H9 (cell line): ENCODE data around the gene SYK. TPM values are rescaled to one million over a fixed set of nuclear protein-coding genes. Genes with fewer than 3 reads are reported as not detected.

ENCODE experiments used
- DNase-seq: peaks from one replicate; pipeline ENCODE4 v3.0.0-alpha.2; 2017
- H2AFZ ChIP-seq: one replicate; pipeline ENCODE4 v1.6.1; 2013; ENCODE audit warnings: mild to moderate bottlenecking, low read length, control low read depth, moderate library complexity
- H2AK5ac ChIP-seq: 2 replicates; pipeline ENCODE4 v1.6.1; 2013; ENCODE audit warnings: low read length, control low read depth, mixed read lengths; ENCODE audit not compliant: insufficient read length
- H2BK120ac ChIP-seq: one replicate; pipeline ENCODE4 v1.6.1; 2013; ENCODE audit warnings: low read depth, mild to moderate bottlenecking, low read length, control low read depth, inconsistent platforms; ENCODE audit not compliant: poor library complexity, severe bottlenecking
- H2BK12ac ChIP-seq: 2 replicates; pipeline ENCODE4 v1.6.1; 2013; ENCODE audit warnings: low read length, control low read depth, mixed read lengths, low read depth; ENCODE audit not compliant: insufficient read length
- H2BK15ac ChIP-seq: 2 replicates; pipeline ENCODE4 v1.6.1; 2013; ENCODE audit warnings: low read depth, low read length, control low read depth
- H2BK20ac ChIP-seq: one replicate; pipeline ENCODE4 v1.6.1; 2013; ENCODE audit warnings: low read depth, mild to moderate bottlenecking, low read length, control low read depth, inconsistent platforms; ENCODE audit not compliant: poor library complexity, severe bottlenecking
- H2BK5ac ChIP-seq: 2 replicates; pipeline ENCODE4 v1.6.1; 2013; ENCODE audit warnings: low read length, control low read depth, mixed read lengths; ENCODE audit not compliant: insufficient read length
- H3K14ac ChIP-seq: 2 replicates; pipeline ENCODE4 v1.6.1; 2013; ENCODE audit warnings: low read length, control low read depth; ENCODE audit not compliant: insufficient read depth
- H3K18ac ChIP-seq: 2 replicates; pipeline ENCODE4 v1.6.1; 2013; ENCODE audit warnings: low read depth, mild to moderate bottlenecking, mixed read lengths, low read length, control low read depth; ENCODE audit not compliant: insufficient read length
- H3K23ac ChIP-seq: 2 replicates; pipeline ENCODE4 v1.6.1; 2013; ENCODE audit warnings: low read length, control low read depth, mixed read lengths, low read depth; ENCODE audit not compliant: insufficient read length
- H3K23me2 ChIP-seq: 2 replicates; pipeline ENCODE4 v1.6.1; 2013; ENCODE audit warnings: low read depth, mild to moderate bottlenecking, mixed read lengths, low read length, control low read depth; ENCODE audit not compliant: insufficient read length, poor library complexity, severe bottlenecking
- H3K27ac ChIP-seq: 2 replicates; pipeline ENCODE4 v1.5.1; 2013; ENCODE audit warnings: low read length, control low read depth, mixed read lengths, low read depth; ENCODE audit not compliant: insufficient read length
- H3K27me3 ChIP-seq: 2 replicates; pipeline ENCODE4 v1.6.1; 2013; ENCODE audit warnings: low read length, control low read depth, inconsistent platforms; ENCODE audit not compliant: insufficient read depth
- H3K4ac ChIP-seq: 2 replicates; pipeline ENCODE4 v1.6.1; 2013; ENCODE audit warnings: low read depth, mild to moderate bottlenecking, control low read depth, inconsistent platforms, low read length, moderate library complexity
- H3K4me1 ChIP-seq: 2 replicates; pipeline ENCODE4 v1.6.1; 2013; ENCODE audit warnings: low read length, control low read depth, inconsistent platforms; ENCODE audit not compliant: insufficient read depth
- H3K4me2 ChIP-seq: 2 replicates; pipeline ENCODE4 v1.6.1; 2013; ENCODE audit warnings: low read length, control low read depth, mixed read lengths; ENCODE audit not compliant: insufficient read length, insufficient read depth
- H3K56ac ChIP-seq: 2 replicates; pipeline ENCODE4 v1.6.1; 2013; ENCODE audit warnings: low read depth, mild to moderate bottlenecking, mixed read lengths, low read length, control low read depth; ENCODE audit not compliant: insufficient read length
- H3K79me1 ChIP-seq: 2 replicates; pipeline ENCODE4 v1.6.1; 2013; ENCODE audit warnings: low read depth, mild to moderate bottlenecking, moderate library complexity, low read length, control low read depth, inconsistent platforms; ENCODE audit not compliant: insufficient read depth, poor library complexity, severe bottlenecking
- H3K79me2 ChIP-seq: 2 replicates; pipeline ENCODE4 v1.6.1; 2013; ENCODE audit warnings: low read length, control low read depth, inconsistent platforms; ENCODE audit not compliant: insufficient read depth
- H3K9ac ChIP-seq: 2 replicates; pipeline ENCODE4 v1.6.1; 2013; ENCODE audit warnings: low read length, control low read depth, mixed read lengths; ENCODE audit not compliant: insufficient read length; ENCODE audit errors: extremely low read depth
- H3K9me3 ChIP-seq: one replicate; pipeline ENCODE4 v1.6.1; 2013; ENCODE audit warnings: low read depth, low read length, inconsistent platforms; ENCODE audit not compliant: control insufficient read depth
- H3T11ph ChIP-seq: one replicate; pipeline ENCODE4 v1.6.1; 2013; ENCODE audit warnings: mild to moderate bottlenecking, low read length, control low read depth, inconsistent platforms
- H4K20me1 ChIP-seq: one replicate; pipeline ENCODE4 v1.6.1; 2013; ENCODE audit not compliant: control insufficient read depth, insufficient read length, insufficient read depth
- H4K5ac ChIP-seq: 2 replicates; pipeline ENCODE4 v1.6.1; 2013; ENCODE audit warnings: low read depth, mild to moderate bottlenecking, mixed read lengths, low read length, control low read depth; ENCODE audit not compliant: insufficient read length
- H4K8ac ChIP-seq: replicated peaks from 2 replicates; pipeline ENCODE4 v1.6.1; 2013; ENCODE audit warnings: low read length, control low read depth, mixed read lengths, low read depth; ENCODE audit not compliant: insufficient read length
- H4K91ac ChIP-seq: 2 replicates; pipeline ENCODE4 v1.6.1; 2013; ENCODE audit warnings: low read depth, mild to moderate bottlenecking, moderate library complexity, mixed read lengths, low read length, control low read depth; ENCODE audit not compliant: insufficient read length
- H3K27ac Mint-ChIP-seq, 3 experiments: 2 replicates in 2 of 3; 3 replicates in 1 of 3; pipeline ENCODE4 v1.8.0; 2020 to 2021; ENCODE audit warnings: mixed read lengths in 3 of 3, mild to moderate bottlenecking in 1 of 3, moderate library complexity in 1 of 3
- H3K27me3 Mint-ChIP-seq: 2 replicates; pipeline ENCODE4 v1.8.0; 2021; ENCODE audit warnings: low read depth, mild to moderate bottlenecking, moderate library complexity, mixed read lengths
- H3K36me3 Mint-ChIP-seq, 3 experiments: 2 replicates in 2 of 3; 3 replicates in 1 of 3; pipeline ENCODE4 v1.8.0; 2020 to 2021; ENCODE audit warnings: low read depth in 3 of 3, mixed read lengths in 3 of 3; ENCODE audit not compliant: insufficient read depth in 1 of 3
- H3K4me1 Mint-ChIP-seq, 2 experiments: 2 replicates each; pipeline ENCODE4 v1.8.0; 2020; ENCODE audit warnings: mixed read lengths in 2 of 2
- H3K4me3 Mint-ChIP-seq, 2 experiments: 2 replicates in 1 of 2; 3 replicates in 1 of 2; pipeline ENCODE4 v1.8.0; 2020 to 2021; ENCODE audit warnings: mild to moderate bottlenecking in 2 of 2, mixed read lengths in 2 of 2, moderate library complexity in 1 of 2
- H3K9me3 Mint-ChIP-seq, 2 experiments: 2 replicates in 1 of 2; 3 replicates in 1 of 2; pipeline ENCODE4 v1.8.0; 2020; ENCODE audit warnings: mild to moderate bottlenecking in 2 of 2, mixed read lengths in 2 of 2, moderate library complexity in 1 of 2
- WGBS: extraction: QIAGEN DNeasy Blood & Tissue Kit; methylation state at CpG from one replicate; pipeline ENCODE4 v1.1.7; 2013; ENCODE audit warnings: missing lambda C conversion rate, low lambda C conversion rate, mixed read lengths; ENCODE audit not compliant: insufficient read length; ENCODE audit errors: extremely low coverage; 5-methylcytosine and 5-hydroxymethylcytosine counted together
- total RNA-seq: library from RNA; stranded (reverse); gene quantifications from 2 replicates; pipeline ENCODE4 v1.2.1, GENCODE V29; 2021
- TF ChIP-seq, protein P1 (sequence below): fragments of 200-600 bp; sonication (generic); conservative IDR thresholded peaks from 3 replicates; pipeline ENCODE4 v1.8.0; 2021; ENCODE audit warnings: antibody characterized with exemption, mild to moderate bottlenecking

Gene SYK
- total RNA-seq, 1 experiment from 2014 or later: 7.9 TPM

DNA sequence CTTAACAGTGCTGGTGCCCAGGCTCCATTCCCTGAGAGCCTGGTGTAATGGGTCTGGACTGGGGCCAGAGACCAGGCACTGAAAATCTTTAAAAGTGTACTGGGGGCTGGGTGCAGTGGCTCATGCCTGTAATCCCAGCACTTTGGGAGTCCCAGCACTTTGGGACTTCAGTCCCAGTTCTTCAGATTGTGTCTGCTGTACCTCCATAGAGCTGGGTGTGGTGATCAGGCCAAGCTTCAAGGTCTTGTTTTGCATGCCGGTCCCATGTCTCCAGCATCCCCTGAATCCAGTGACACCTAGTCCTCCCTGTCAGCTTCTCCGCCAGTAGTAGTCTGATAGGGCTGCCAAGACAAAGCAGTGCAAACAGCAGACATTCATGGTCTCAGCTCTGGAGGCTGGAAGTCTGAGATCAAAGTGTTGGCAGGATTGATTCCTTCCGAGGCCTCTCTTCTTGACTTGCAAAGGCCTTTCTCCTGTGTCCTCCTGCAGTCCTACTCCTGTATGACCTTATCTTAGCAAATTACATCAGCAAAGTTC is 108.2 kb downstream of the SYK start:
- no peak overlapping the region for H3T11ph ChIP-seq
- H2BK120ac ChIP-seq: no peak overlapping the region
- H2AFZ ChIP-seq: no peak overlapping the region
- TF ChIP-seq, protein P1, sequence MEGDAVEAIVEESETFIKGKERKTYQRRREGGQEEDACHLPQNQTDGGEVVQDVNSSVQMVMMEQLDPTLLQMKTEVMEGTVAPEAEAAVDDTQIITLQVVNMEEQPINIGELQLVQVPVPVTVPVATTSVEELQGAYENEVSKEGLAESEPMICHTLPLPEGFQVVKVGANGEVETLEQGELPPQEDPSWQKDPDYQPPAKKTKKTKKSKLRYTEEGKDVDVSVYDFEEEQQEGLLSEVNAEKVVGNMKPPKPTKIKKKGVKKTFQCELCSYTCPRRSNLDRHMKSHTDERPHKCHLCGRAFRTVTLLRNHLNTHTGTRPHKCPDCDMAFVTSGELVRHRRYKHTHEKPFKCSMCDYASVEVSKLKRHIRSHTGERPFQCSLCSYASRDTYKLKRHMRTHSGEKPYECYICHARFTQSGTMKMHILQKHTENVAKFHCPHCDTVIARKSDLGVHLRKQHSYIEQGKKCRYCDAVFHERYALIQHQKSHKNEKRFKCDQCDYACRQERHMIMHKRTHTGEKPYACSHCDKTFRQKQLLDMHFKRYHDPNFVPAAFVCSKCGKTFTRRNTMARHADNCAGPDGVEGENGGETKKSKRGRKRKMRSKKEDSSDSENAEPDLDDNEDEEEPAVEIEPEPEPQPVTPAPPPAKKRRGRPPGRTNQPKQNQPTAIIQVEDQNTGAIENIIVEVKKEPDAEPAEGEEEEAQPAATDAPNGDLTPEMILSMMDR: no peak
- H2BK12ac ChIP-seq: no peak overlapping the region
- H4K91ac ChIP-seq: no peak overlapping the region
- Mint-ChIP-seq H3K4me1 (peaks cover 5 to 7% of the 10 kb centered on the region in 2 experiments), H3K9me3 (peaks cover 7 to 8% of the 10 kb centered on the region in 2 experiments), H3K27ac (no peak overlapping the region; a peak in 1 of 7 replicates), H3K4me3 (no peak overlapping the region), H3K36me3 (peaks cover 0 to 6% (median 0%) of the 10 kb centered on the region in 3 experiments; a peak in 2 of 7 replicates), H3K27me3 (peaks cover 2% of the 10 kb centered on the region)
- no peak overlapping the region for H3K23ac ChIP-seq
- no peak overlapping the region for H3K4ac ChIP-seq
- no peaks in the 10 kb centered on the region for H3K79me1 ChIP-seq
- H3K27me3 ChIP-seq: no peaks in the 10 kb centered on the region
- no peaks in the 10 kb centered on the region for H4K20me1 ChIP-seq
- no peak overlapping the region for H2BK20ac ChIP-seq
- no peaks in the 10 kb centered on the region for H3K4me1 ChIP-seq
- no peak overlapping the region for H3K18ac ChIP-seq
- no peak overlapping the region for H3K56ac ChIP-seq
- H3K4me2 ChIP-seq: no peak overlapping the region
- no peak overlapping the region for H2BK15ac ChIP-seq
- H2AK5ac ChIP-seq: no peak overlapping the region
- no peak for DNase-seq
- no peak overlapping the region for H2BK5ac ChIP-seq
- no peak overlapping the region for H3K9ac ChIP-seq
- H3K23me2 ChIP-seq: no peaks in the 10 kb centered on the region
- no peak overlapping the region for H4K5ac ChIP-seq
- H3K27ac ChIP-seq: no peak overlapping the region
- no peak overlapping the region for H4K8ac ChIP-seq
- H3K14ac ChIP-seq: no peak overlapping the region
- no peaks in the 10 kb centered on the region for H3K9me3 ChIP-seq
- no CpG with 5 or more reads among the region's 3 CpGs for WGBS
- H3K79me2 ChIP-seq: no peaks in the 10 kb centered on the region
